K562 (cell line): ENCODE results near the gene SLC16A1. TPM values are rescaled to one million over a fixed set of nuclear protein-coding genes. Genes with fewer than 3 reads are reported as not detected.
A peak's percentile ranks its signal among the peaks of the same experiment; 100 is the strongest.

ENCODE experiments used
- EP300 ChIP-seq: IDR thresholded peaks from 2 replicates; pipeline ENCODE4 v1.6.1; 2012; ENCODE audit warnings: low read length, improper control_type of control experiment
- HES1 ChIP-seq: fragments of 450-650 bp; IDR thresholded peaks from 2 replicates; pipeline ENCODE4 v1.6.1; 2016; ENCODE audit warnings: low read depth, mild to moderate bottlenecking, moderate library complexity
- MTF1 ChIP-seq: fragments of 250-450 bp; sonication (Bioruptor Pico); IDR thresholded peaks from 2 replicates; pipeline ENCODE4 v1.9.0; 2021; ENCODE audit warnings: moderate library complexity, mild to moderate bottlenecking, inconsistent platforms, borderline replicate concordance
- NCOR1 ChIP-seq: fragments of 450-650 bp; IDR thresholded peaks from 2 replicates; pipeline ENCODE4 v1.6.1; 2016; ENCODE audit warnings: mild to moderate bottlenecking, moderate library complexity
- RHOXF2B ChIP-seq: fragments of 250-450 bp; sonication (Bioruptor Pico); conservative IDR thresholded peaks from 2 replicates; pipeline ENCODE4 v1.5.1; 2021
- RREB1 ChIP-seq: fragments of 250-450 bp; sonication (Bioruptor Pico); IDR thresholded peaks from 2 replicates; pipeline ENCODE4 v1.4.0; 2020
- SREBF1 ChIP-seq: fragments of 150-350 bp; IDR thresholded peaks from 2 replicates; pipeline ENCODE4 v1.6.1; 2014; ENCODE audit warnings: antibody characterized with exemption, low read depth, low read length, borderline replicate concordance
- SRSF1 ChIP-seq: fragments of 200-400 bp; formaldehyde crosslinking; IDR thresholded peaks from 2 replicates; pipeline ENCODE4 v1.6.1; 2017; ENCODE audit warnings: mild to moderate bottlenecking, low read depth, low read length, moderate library complexity
- TARDBP ChIP-seq: fragments of 450-650 bp; IDR thresholded peaks from 2 replicates; pipeline ENCODE4 v1.6.1; 2016
- THRB ChIP-seq: fragments of 450-650 bp; formaldehyde crosslinking; conservative IDR thresholded peaks from 2 replicates; pipeline ENCODE4 v1.4.0; 2022; ENCODE audit warnings: mild to moderate bottlenecking, missing genetic modification characterization
- ZC3H4 ChIP-seq: sonication (generic); formaldehyde crosslinking; IDR thresholded peaks from 2 replicates; pipeline ENCODE4 v1.9.0; 2021; ENCODE audit warnings: missing genetic modification reagents, borderline replicate concordance
- ZNF124 ChIP-seq: sonication (generic); formaldehyde crosslinking; IDR thresholded peaks from 2 replicates; pipeline ENCODE4 v1.8.1; 2022; ENCODE audit warnings: missing genetic modification reagents
- ZNF184 ChIP-seq: sonication (generic); formaldehyde crosslinking; IDR thresholded peaks from 2 replicates; pipeline ENCODE4 v1.5.0; 2020; ENCODE audit warnings: missing genetic modification reagents
- ZNF57 ChIP-seq: fragments of 450-650 bp; formaldehyde crosslinking; IDR thresholded peaks from 2 replicates; pipeline ENCODE4 v1.4.0; 2020; ENCODE audit warnings: mild to moderate bottlenecking, moderate library complexity
- ZNF592 ChIP-seq: fragments of 450-650 bp; IDR thresholded peaks from 2 replicates; pipeline ENCODE4 v1.6.1; 2017; ENCODE audit warnings: antibody characterized with exemption, mild to moderate bottlenecking
- ZNF766 ChIP-seq: fragments of 200-800 bp; sonication (Bioruptor generic); conservative IDR thresholded peaks from 2 replicates; pipeline ENCODE4 v1.6.1; 2016; ENCODE audit warnings: missing genetic modification characterization, missing compliant biosample characterization
- ZSCAN32 ChIP-seq: fragments of 450-650 bp; formaldehyde crosslinking; IDR thresholded peaks from 2 replicates; pipeline ENCODE4 v1.4.0; 2020; ENCODE audit warnings: mild to moderate bottlenecking, moderate library complexity
- polyA plus RNA-seq, 8 experiments: library from polyadenylated mRNA; depleted of rRNA in 4 of 8; stranded (reverse) in 5 of 8; unstranded in 3 of 8; fragments of >200 nt; fragmentation: Nextera tagmentation in 2 of 8; fragmentation: Illumina TruSeq in 1 of 8; extraction: Ambion mirVana in 2 of 8; extraction: Trizol in 1 of 8; gene quantifications; 2 replicates each; pipeline versions ENCODE4 v1.2.1 to v1.2.3, GENCODE V29; 2011 to 2014; ENCODE audit warnings: inconsistent platforms in 1 of 8, missing spikeins in 1 of 8
- total RNA-seq, 7 experiments: library from RNA; depleted of rRNA in 6 of 7; stranded (reverse); fragments of >200 nt in 6 of 7; fragmentation: Illumina TruSeq in 2 of 7; extraction: Trizol in 2 of 7; gene quantifications; 2 replicates each; pipeline versions ENCODE4 v1.2.1 to v1.2.3, GENCODE V29; 2011 to 2021; ENCODE audit warnings: low replicate concordance in 1 of 7

SLC16A1 gene
- total and polyA plus RNA-seq, 9 of the 15 experiments (the other 6 are each of a cell fraction or from before 2014, with no cell fraction given), result 73.1 to 244 (median 117) TPM

- TF ChIP-seq RREB1 (no peak), SRSF1 (no peak), THRB (CRISPR knock-in tag) (no peak), ZNF766 (CRISPR knock-in tag) (no peak), ZNF184 (CRISPR knock-in tag) (no peak), RHOXF2B (CRISPR knock-in tag) (no peak), ZNF124 (CRISPR knock-in tag) (no peak), SREBF1 (no peak), ZNF592 (0 out of 2 replicates have a peak, but pooled peaks have one; percentile 19), ZNF57 (CRISPR knock-in tag) (no peak), TARDBP (no peak), HES1 (no peak), NCOR1 (no peak), ZC3H4 (CRISPR knock-in tag) (no peak), ZSCAN32 (no peak), MTF1 (CRISPR knock-in tag) (no peak), EP300 (no peak)
Observed at GRCh38 chr1:112933820-112934571, 22.0 kb downstream of the SLC16A1 start (continued).
